Activated CD8-positive, alpha-beta memory T cell treated with anti-CD3 and anti-CD28 coated beads for 24 hours (primary cell): ENCODE results near the gene MAL.

Experiments used
- DNase-seq: peaks from one replicate; pipeline ENCODE4 v3.0.0-alpha.2; 2020

The MAL gene

GRCh38 chr2:95050385-95051300 is 25.1 kb downstream of the MAL start:
- DNase-seq: no peak

- DNase-seq: no peak
Observed at GRCh38 chr2:95051626-95052025, 26.1 kb downstream of the MAL start.

- DNase-seq: no peak
Observed at GRCh38 chr2:95052307-95052706, 26.8 kb downstream of the MAL start.

- no peak for DNase-seq
Observed at GRCh38 chr2:95052804-95053479, 27.4 kb downstream of the MAL start.

GRCh38 chr2:95053543-95053942 is 28.0 kb downstream of the MAL start:
- no peak for DNase-seq

- no peak for DNase-seq
Observed at GRCh38 chr2:95054016-95054415, 28.5 kb downstream of the MAL start.

GRCh38 chr2:95055262-95055661 is 29.8 kb downstream of the MAL start:
- no peak for DNase-seq

GRCh38 chr2:95056044-95056443 is 30.5 kb downstream of the MAL start:
- no peak for DNase-seq

- DNase-seq: no peak
Observed at GRCh38 chr2:95056461-95057459, 31.3 kb downstream of the MAL start.

GRCh38 chr2:95057535-95058370 is 32.2 kb downstream of the MAL start:
- DNase-seq: no peak

GRCh38 chr2:95058466-95058988 is 33.0 kb downstream of the MAL start:
- no peak for DNase-seq

- DNase-seq: no peak
Observed at GRCh38 chr2:95058989-95059641, 33.6 kb downstream of the MAL start.

- no peak for DNase-seq
Observed at GRCh38 chr2:95059656-95060370, 34.3 kb downstream of the MAL start.

GRCh38 chr2:95060446-95061118 is 35.1 kb downstream of the MAL start:
- peak; percentile 44 for DNase-seq

- no peak for DNase-seq
Observed at GRCh38 chr2:95061119-95061512, 35.6 kb downstream of the MAL start.

- peak; percentile 61 for DNase-seq
Observed at GRCh38 chr2:95061601-95062183, 36.2 kb downstream of the MAL start.

GRCh38 chr2:95062242-95063085 is 37.0 kb downstream of the MAL start:
- peak; percentile 49 for DNase-seq
